Upper lobe of left lung (tissue), 6 donors: Measurements from ENCODE around the gene ZNF787. TPM values are rescaled to one million over a fixed set of nuclear protein-coding genes. Genes with fewer than 3 reads are reported as not detected.

Source experiments
- ATAC-seq, 2 donors: fragments of 200-7000 bp; cut with Tn5 transposase; one replicate each; pipeline ENCODE4 v1.9.1; 2022; ENCODE audit warnings: mild to moderate bottlenecking in 2 of 2, moderate library complexity in 2 of 2; ENCODE audit not compliant: low FRiP score in 2 of 2
- DNase-seq, 2 donors: peaks; one replicate each; pipeline ENCODE4 v3.0.0-alpha.2; 2019 to 2020
- H3K27ac ChIP-seq, 4 donors: fragments of 200-600 bp; sonication (generic); one replicate each; pipeline ENCODE4 v1.5.1; 2016 to 2019
- H3K27me3 ChIP-seq, 4 donors: fragments of 200-600 bp; sonication (generic); one replicate each; pipeline ENCODE4 v1.5.1; 2017 to 2019
- H3K36me3 ChIP-seq, 4 donors: fragments of 200-600 bp; sonication (generic); one replicate each; pipeline ENCODE4 v1.5.1; 2016 to 2019
- H3K4me1 ChIP-seq, 4 donors: fragments of 200-600 bp; sonication (generic); one replicate each; pipeline ENCODE4 v1.5.1; 2018 to 2019
- H3K4me3 ChIP-seq, 4 donors: fragments of 200-600 bp; sonication (generic); one replicate each; pipeline ENCODE4 v1.5.1; 2017 to 2019; ENCODE audit warnings: mild to moderate bottlenecking in 2 of 4, moderate library complexity in 1 of 4
- H3K9me3 ChIP-seq, 4 donors: fragments of 200-600 bp; sonication (generic); one replicate each; pipeline ENCODE4 v1.5.1; 2018 to 2019
- EP300 ChIP-seq, 4 donors: sonication (generic); formaldehyde crosslinking; IDR thresholded peaks; one replicate each; pipeline ENCODE4 v1.5.1; 2017; ENCODE audit warnings: antibody characterized with exemption in 4 of 4, control low read depth in 2 of 4
- POLR2A ChIP-seq, 4 donors: fragments of 450-650 bp; IDR thresholded peaks; one replicate each; pipeline ENCODE4 v1.5.1; 2016 to 2017; ENCODE audit warnings: antibody characterized with exemption in 4 of 4, mild to moderate bottlenecking in 2 of 4
- POLR2AphosphoS5 ChIP-seq, 2 donors: sonication (generic); formaldehyde crosslinking; IDR thresholded peaks; one replicate each; pipeline ENCODE4 v1.5.1; 2017; ENCODE audit warnings: antibody characterized with exemption in 2 of 2
- WGBS, 2 donors: methylation state at CpG; one replicate each; pipeline ENCODE4 v1.1.5; 2017 to 2018; 5-methylcytosine and 5-hydroxymethylcytosine counted together
- total RNA-seq, 6 donors: library from RNA; depleted of rRNA in 4 of 6; stranded (reverse); fragments of >200 nt in 4 of 6; gene quantifications; one replicate each; pipeline versions ENCODE4 v1.1.0 to v1.2.1, GENCODE V29; 2016 to 2021
- TF ChIP-seq, protein P1 (sequence below), 6 experiments: fragments of 450-650 bp in 4 of 6; fragments of 200-600 bp in 2 of 6; sonication (generic) in 2 of 6; IDR thresholded peaks; one replicate each; pipeline ENCODE4 v1.5.1; 2016 to 2019; ENCODE audit warnings: antibody characterized with exemption in 6 of 6
- donor health status: DM: no; HTN: no; CAD: no; lungs with moderate emphysema.
- donor health status: DM: no; HTN: yes; CAD: no; lungs with severe emphysema.

ZNF787 gene
- total RNA-seq, 6 donors from 2014 or later: 20.5 to 45.4 (median 35.8) TPM

DNA sequence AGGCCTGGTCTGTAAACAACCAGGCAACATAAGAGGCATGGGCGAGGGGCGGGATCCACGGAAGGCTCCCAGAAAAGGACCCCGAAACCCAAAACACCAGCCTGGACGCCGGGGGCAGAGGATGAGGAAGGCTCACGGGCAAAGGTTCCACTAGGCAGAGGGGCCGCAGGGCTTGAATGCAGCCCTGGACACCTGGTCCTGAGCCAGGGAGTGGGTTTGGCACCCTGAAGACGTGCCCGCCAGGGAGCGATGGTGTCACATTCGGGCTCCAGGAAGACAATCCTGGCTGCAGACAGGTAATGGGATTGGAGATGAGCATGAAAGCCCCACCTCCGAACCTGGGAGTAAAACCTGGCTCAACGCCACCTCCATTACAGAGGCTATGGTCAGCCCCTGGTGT is 31.8 kb downstream of the ZNF787 start:
- TF ChIP-seq POLR2A (IDR thresholded peaks at IDR 0.05) (no peak), EP300 (IDR thresholded peaks at IDR 0.05) (no peak), POLR2AphosphoS5 (IDR thresholded peaks at IDR 0.05) (no peak)
- TF ChIP-seq, protein P1, sequence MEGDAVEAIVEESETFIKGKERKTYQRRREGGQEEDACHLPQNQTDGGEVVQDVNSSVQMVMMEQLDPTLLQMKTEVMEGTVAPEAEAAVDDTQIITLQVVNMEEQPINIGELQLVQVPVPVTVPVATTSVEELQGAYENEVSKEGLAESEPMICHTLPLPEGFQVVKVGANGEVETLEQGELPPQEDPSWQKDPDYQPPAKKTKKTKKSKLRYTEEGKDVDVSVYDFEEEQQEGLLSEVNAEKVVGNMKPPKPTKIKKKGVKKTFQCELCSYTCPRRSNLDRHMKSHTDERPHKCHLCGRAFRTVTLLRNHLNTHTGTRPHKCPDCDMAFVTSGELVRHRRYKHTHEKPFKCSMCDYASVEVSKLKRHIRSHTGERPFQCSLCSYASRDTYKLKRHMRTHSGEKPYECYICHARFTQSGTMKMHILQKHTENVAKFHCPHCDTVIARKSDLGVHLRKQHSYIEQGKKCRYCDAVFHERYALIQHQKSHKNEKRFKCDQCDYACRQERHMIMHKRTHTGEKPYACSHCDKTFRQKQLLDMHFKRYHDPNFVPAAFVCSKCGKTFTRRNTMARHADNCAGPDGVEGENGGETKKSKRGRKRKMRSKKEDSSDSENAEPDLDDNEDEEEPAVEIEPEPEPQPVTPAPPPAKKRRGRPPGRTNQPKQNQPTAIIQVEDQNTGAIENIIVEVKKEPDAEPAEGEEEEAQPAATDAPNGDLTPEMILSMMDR (IDR thresholded peaks at IDR 0.05): no peak
- Histone ChIP-seq H3K27ac (no peak overlapping the region), H3K27me3 (no peaks in the 10 kb centered on the region), H3K4me3 (no peak overlapping the region), H3K9me3 (no peaks in the 10 kb centered on the region), H3K36me3 (peaks cover 5 to 44% (median 33%) of the 10 kb centered on the region in 4 donors), H3K4me1 (peaks cover 0 to 17% (median 11%) of the 10 kb centered on the region in 4 donors)
- DNase-seq: peak in 1 of 2 donors; percentile 21
- 88 to 98% methylated on average over 10 to 14 of the region's 14 CpGs for WGBS, 2 donors
- no peak for ATAC-seq

DNA sequence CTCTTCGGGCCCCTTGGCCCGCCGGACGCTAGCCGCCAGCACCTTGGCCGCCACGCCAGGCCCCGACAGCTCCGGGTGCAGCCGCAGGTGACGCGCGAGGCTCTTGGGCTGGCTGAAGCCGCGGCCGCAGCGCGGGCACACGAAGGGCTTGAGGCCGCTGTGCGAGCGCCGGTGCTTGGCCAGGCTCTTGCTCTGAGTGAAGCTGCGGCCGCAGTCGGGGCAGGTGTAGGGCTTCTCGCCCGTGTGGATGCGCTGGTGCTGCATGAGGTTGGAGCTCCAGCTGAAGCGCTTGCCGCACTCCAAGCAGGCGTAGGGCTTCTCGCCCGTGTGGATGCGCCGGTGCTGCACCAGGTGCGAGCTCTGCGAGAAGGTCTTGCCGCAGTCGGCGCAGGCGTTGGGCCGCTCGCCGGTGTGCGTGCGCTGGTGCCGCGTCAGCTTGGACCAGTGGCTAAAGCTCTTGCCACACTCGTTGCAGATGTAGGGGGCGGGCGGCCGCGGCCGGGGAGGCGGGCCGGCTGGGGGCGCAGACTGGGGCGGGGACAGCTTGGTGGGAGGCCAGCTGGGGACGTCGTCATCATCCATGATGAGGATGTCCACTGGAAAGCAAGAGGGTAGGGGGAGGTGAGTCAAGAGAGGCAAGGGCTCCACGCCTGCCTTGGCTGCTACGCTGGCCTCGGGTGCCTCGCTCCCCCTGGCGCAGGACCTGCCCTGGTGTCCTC is 32.4 kb downstream of the ZNF787 start:
- ATAC-seq: no peak
- no peaks in the 10 kb centered on the region for H3K9me3 ChIP-seq

DNA sequence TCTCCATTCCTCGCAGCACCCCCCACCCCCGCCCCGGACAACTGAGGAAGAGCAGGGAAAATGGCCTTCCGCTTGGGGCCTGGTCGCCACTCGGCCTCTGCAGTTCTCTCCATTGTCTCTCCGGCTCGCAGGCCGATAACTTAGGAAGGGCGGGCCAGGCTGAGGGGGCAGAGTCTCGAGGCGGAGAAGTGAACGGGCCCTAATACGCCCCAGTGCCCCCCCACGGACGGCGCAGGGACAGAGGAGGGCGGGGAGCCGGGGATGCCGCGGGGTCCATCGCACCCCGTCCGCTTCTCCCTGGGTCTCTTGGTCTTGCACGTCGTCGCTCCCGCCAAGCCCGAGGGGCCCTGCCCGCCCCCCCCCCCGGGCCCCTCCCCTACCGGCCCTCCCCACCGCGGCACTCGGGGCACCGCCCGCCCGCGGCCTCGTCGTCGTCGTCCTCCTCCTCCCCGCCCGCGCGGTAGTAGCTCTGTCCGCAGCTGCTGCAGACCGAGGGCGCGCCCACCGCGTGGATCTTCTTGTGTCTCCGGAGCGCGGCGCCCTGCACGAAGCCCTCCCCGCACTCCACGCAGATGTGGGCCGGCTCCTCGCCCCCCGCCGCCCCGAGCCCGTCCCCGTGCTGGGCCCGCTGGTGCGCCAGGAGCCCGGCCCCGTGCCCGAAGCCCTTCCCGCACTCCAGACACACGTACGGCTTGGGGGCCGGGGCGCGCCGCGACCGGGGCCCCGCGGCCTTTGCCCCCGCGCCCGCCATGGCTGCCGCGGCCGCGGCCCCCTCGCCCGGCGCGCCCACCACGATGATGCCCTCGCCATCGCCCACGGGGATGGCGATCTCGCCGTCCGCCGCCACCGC is 33.2 kb downstream of the ZNF787 start:
- 90 to 91% methylated on average over 77 to 85 of the region's 104 CpGs for WGBS, 2 donors
- Histone ChIP-seq H3K4me3 (peak overlapping the region in 1 of 4 donors; percentile 26), H3K4me1 (peaks cover 0 to 17% (median 11%) of the 10 kb centered on the region in 4 donors), H3K27ac (peak overlapping the region in 1 of 4 donors; percentile 65), H3K9me3 (no peaks in the 10 kb centered on the region), H3K36me3 (peaks cover 5 to 42% (median 33%) of the 10 kb centered on the region in 4 donors), H3K27me3 (no peaks in the 10 kb centered on the region)
- no peak for ATAC-seq
- peak in 1 of 2 donors; percentile 81 for DNase-seq
- TF ChIP-seq POLR2AphosphoS5 (IDR thresholded peaks at IDR 0.05): no peak
- TF ChIP-seq POLR2A (IDR thresholded peaks at IDR 0.05): no peak
- no peak for TF ChIP-seq EP300 (IDR thresholded peaks at IDR 0.05)
- TF ChIP-seq, protein P1 (IDR thresholded peaks at IDR 0.05): no peak

More for the DNA sequence above, 32.4 kb downstream of the ZNF787 start:
- no peaks in the 10 kb centered on the region for H3K27me3 ChIP-seq
- H3K4me1 ChIP-seq: peaks cover 0 to 17% (median 11%) of the 10 kb centered on the region in 4 donors
- TF ChIP-seq EP300 (IDR thresholded peaks at IDR 0.05) (no peak), POLR2AphosphoS5 (IDR thresholded peaks at IDR 0.05) (no peak), POLR2A (IDR thresholded peaks at IDR 0.05) (no peak)
- TF ChIP-seq, protein P1 (IDR thresholded peaks at IDR 0.05): no peak
- no peak overlapping the region for H3K4me3 ChIP-seq
- WGBS, 2 donors: 94 to 96% methylated on average over 52 to 66 of the region's 66 CpGs
- peaks cover 5 to 42% (median 33%) of the 10 kb centered on the region in 4 donors for H3K36me3 ChIP-seq
- DNase-seq: peak in 1 of 2 donors; percentile 85
- no peak overlapping the region for H3K27ac ChIP-seq

DNA sequence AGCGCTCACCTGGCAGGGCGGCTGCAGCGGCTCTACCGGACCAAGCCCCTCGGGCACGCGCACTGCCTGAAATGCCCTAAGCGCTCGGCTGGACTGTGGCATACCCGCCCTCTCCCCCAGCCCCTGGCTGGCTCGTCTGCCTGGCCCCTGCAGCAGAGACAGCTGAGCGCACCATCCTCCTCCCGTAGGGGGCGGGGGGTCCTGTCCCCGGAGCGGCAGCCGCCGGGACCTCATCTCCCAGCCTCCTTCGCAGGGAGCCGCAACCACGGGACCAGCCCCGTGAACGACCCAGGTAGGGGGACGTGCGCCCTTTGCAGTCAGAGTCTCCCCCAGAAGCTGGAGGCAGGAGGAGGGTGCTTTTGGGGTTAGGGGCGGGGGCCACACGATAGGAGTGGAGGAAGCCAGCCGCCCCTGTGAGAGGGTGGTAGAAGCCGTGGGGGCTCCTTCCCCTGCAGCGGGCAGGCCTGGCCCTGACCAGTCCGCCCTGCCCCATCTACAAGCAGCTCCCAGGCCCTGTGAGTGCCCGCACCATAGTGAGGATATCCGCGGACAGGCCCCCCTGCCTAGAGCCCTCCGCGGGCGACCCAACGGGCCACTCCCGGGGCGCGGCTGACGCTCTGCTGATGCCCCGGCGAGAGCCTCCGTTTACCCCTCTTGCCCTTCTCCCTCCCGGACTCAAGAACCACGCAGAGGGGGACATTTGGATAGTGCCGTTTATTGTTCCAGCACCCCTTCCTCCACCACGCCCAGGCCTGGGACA is 34.2 kb downstream of the ZNF787 start:
- H3K27me3 ChIP-seq: no peaks in the 10 kb centered on the region
- DNase-seq (peak in 1 of 2 donors; percentile 72), ATAC-seq (no peak)
- peak overlapping the region in 2 of 4 donors; percentile 19 to 65 for H3K27ac ChIP-seq
- peaks cover 0 to 12% (median 10%) of the 10 kb centered on the region in 4 donors for H3K4me1 ChIP-seq
- H3K4me3 ChIP-seq: no peak overlapping the region
- H3K36me3 ChIP-seq: peaks cover 5 to 42% (median 33%) of the 10 kb centered on the region in 4 donors
- H3K9me3 ChIP-seq: no peaks in the 10 kb centered on the region
- 67 to 85% methylated on average over 14 to 44 of the region's 49 CpGs for WGBS, 2 donors
- TF ChIP-seq EP300 (IDR thresholded peaks at IDR 0.05) (no peak), POLR2A (IDR thresholded peaks at IDR 0.05) (no peak), POLR2AphosphoS5 (IDR thresholded peaks at IDR 0.05) (no peak)
- TF ChIP-seq, protein P1 (IDR thresholded peaks at IDR 0.05): no peak
